ENCODE measurements around the gene MGST3.
"Not testable (repeated sequence)": the region's sequence is repeated elsewhere in the genome, so short reads cannot be mapped to it uniquely, and the experiment has no call there.

The MGST3 gene

GRCh38 chr1:165629848-165630628 lies 996 bp upstream of the MGST3 start:
- no peak for DNase-seq

- DNase-seq, result peak; percentile 35
These were observed 513 bp downstream of the MGST3 start for GRCh38 chr1:165631342-165632151.

GRCh38 chr1:165632152-165632469 lies 1.1 kb downstream of the MGST3 start:
- no peak for DNase-seq

- DNase-seq, result no peak
These were observed 1.5 kb downstream of the MGST3 start for GRCh38 chr1:165632491-165632890.

- DNase-seq, result no peak
These were observed 2.6 kb downstream of the MGST3 start for GRCh38 chr1:165633614-165634013.

GRCh38 chr1:165634154-165634921 lies 3.3 kb downstream of the MGST3 start:
- no peak for DNase-seq

- no peak for DNase-seq
These were observed 4.3 kb downstream of the MGST3 start for GRCh38 chr1:165635329-165635728.

GRCh38 chr1:165635823-165636222 lies 4.8 kb downstream of the MGST3 start:
- DNase-seq, result no peak

GRCh38 chr1:165637427-165637826 lies 6.4 kb downstream of the MGST3 start:
- DNase-seq, result no peak

GRCh38 chr1:165638211-165638610 lies 7.2 kb downstream of the MGST3 start:
- DNase-seq, result not testable (repeated sequence)

GRCh38 chr1:165639821-165640623 lies 9.0 kb downstream of the MGST3 start:
- DNase-seq, result no peak

- no peak for DNase-seq
These were observed 10.4 kb downstream of the MGST3 start for GRCh38 chr1:165641231-165641987.

- no peak for DNase-seq
These were observed 13.2 kb downstream of the MGST3 start for GRCh38 chr1:165644064-165644735.

- DNase-seq, result no peak
These were observed 14.8 kb downstream of the MGST3 start for GRCh38 chr1:165645654-165646366.

- DNase-seq, result no peak
These were observed 16.5 kb downstream of the MGST3 start for GRCh38 chr1:165647517-165647916.

GRCh38 chr1:165647970-165648369 lies 16.9 kb downstream of the MGST3 start:
- DNase-seq, result no peak

- DNase-seq, result no peak
These were observed 18.0 kb downstream of the MGST3 start for GRCh38 chr1:165648919-165649572.

- DNase-seq, result no peak
These were observed 20.1 kb downstream of the MGST3 start for GRCh38 chr1:165650981-165651625.

- not testable (repeated sequence) for DNase-seq
These were observed 27.9 kb downstream of the MGST3 start for GRCh38 chr1:165658766-165659580.

All from GOT3 (cell line).